NCI-H1092 treated with DMSO at 0.1 percent for 48 hours (cell line): Measurements from ENCODE around the gene SLC23A1.

Experiments used
- DNase-seq: peaks from one replicate; lab custom pipeline; 2025; lab: John Stamatoyannopoulos, UW

SLC23A1 gene

GRCh38 chr5:139407517-139407916 lies 24.4 kb upstream of the SLC23A1 start:
- DNase-seq, result no peak

DNA sequence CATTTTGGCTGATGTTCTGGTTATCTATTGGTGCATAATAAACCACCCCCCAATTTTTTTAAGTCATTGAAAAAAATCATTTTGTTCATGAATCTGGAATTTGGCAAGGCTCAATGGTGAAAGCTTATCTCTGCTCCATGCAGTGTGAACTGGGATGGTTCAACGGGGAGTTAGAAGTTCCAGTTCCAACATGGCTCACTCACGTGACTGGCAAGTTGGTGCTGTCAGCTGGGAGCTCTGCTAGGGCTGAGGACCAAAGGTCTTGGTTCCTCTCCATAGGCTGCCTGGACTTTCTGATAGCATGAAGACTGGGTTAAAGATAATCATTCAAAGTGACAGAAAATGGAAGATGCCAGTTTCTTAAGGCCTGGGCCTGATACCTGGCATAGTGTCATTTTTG lies 23.9 kb upstream of the SLC23A1 start:
- DNase-seq, result no peak

GRCh38 chr5:139404484-139404840 lies 21.4 kb upstream of the SLC23A1 start:
- DNase-seq, result no peak

- DNase-seq, result peak; percentile 91
These were observed 20.8 kb upstream of the SLC23A1 start, which contains the start of gene SPATA24 for GRCh38 chr5:139403787-139404483. TSS of gene SPATA24 (minus strand) at chr5:139404089. CDS start at chr5:139404060, 29 bp downstream.

DNA sequence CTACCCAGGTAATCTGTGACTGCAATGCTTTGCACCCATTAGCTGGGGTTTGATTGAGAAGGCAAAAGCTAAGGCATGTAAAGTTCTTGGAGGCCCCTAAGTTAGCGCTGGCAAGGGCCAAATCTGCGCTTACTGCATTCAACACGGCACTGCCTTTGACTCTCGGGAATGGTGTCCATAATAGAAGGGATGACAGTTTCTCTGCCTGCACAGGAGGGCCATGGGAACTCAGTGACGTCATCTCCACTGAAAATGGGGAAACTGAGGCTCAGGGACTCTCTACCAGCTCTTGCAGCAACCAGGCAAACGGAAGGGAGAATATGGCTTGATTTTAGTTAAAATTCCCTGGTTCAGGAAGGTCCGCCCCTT lies 20.3 kb upstream of the SLC23A1 start:
- no peak for DNase-seq

GRCh38 chr5:139402561-139403158 lies 19.6 kb upstream of the SLC23A1 start:
- DNase-seq, result no peak

DNA sequence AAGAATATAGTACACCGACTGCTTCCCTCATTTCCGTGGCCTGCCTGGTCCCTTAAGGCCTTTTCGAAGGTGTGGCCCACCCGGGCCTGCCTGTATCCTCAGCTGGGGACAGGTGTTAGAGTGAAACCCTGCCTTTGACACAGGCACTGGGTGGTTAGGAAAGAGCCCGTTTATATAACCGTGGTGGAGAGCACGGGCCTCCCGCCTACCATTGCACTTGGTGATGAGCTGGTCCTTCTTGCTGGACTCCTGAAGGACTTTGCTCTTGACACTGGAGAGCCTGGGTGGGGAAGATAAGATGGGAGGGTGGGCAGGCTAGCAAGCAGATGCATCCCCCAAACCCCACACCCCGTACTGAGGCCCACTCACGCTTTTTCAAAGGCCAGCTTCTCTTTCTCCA lies 18.4 kb upstream of the SLC23A1 start:
- no peak for DNase-seq

DNA sequence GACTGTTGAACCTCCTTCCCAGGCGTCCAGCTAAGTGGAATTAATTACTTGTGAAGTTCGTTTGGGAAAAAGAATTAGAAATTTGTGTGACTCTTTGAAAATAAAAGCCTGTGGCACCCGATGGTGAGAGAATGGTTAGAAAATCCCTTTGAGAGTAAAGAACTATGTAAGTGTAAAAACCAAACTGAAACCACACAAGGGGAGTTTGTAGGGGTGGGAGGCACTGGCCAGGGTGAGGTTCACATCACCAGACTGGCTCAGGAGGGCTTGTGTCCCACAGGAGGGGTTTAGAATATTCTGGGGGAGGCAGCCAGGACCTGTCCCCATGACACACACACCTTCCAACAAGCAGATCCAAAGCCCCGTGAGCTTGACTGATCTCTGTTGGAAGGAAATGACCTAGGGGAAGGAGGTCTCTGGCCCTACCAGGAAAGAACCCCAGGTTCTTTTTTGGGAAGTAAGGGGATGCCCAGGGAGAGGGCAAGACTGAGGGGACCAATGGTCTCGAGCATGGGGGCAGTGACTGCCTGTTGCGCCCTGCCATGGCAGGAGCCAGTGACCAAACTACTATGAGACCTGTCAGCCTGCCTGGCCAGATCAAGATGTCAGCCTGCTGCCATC lies 16.5 kb upstream of the SLC23A1 start:
- no peak for DNase-seq

DNA sequence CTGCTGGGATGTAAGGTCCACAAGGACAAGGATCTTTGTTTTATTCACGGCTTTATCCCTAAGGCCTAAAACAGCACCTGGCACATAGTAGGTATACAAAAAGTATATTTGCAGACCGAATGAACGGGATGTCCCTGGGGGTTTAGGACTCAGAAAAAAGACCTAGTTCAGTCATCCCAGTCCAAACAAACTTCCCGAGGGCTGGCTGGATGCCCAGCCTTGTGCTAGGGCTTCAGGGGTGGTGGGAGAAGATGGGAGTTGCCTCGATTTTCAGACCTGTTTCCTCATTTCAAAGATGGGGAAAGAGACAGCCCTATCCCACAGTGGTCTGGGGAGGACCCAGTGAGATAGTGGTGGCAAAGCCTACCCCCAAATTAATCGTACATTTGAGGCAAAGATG lies 14.8 kb upstream of the SLC23A1 start:
- DNase-seq, result no peak

GRCh38 chr5:139396691-139397090 lies 13.6 kb upstream of the SLC23A1 start:
- no peak for DNase-seq

DNA sequence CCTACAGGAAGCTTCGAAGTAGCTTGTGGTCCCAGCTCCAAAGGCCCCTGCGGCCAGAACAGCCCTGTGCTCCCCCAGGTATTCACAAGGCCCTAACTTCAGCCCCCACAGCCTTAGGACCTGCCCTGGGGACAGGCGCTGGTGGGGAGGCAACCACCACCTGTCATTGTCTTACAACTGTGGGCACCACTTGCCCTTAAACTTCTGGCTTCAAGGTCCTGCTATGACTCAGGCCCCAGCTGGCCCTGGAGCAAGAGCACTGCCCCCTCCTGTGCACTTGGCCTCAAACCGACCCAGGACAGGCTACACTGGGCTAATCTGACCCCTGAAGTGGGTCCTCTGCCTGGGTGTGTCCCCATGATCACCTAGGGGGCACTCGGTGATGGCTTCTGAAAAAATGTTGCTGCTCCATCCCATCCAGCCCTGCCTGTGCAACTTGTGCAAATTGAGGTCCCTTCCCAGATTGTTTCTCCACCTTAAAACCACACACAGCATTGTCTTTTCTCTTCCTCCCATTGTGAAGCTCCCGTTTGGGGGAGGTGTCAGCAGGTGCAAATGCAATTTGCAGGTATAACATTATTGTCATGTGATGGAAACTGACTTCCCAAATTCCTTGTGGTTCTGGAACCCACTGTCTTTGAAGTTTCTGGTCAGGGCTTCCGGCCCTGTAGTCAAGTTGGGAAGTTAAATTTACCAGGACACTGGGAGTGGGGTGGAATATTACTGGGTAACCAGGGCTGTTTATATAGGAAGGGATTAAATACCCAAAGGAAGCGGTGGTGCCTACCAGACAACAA lies 12.9 kb upstream of the SLC23A1 start:
- no peak for DNase-seq

DNA sequence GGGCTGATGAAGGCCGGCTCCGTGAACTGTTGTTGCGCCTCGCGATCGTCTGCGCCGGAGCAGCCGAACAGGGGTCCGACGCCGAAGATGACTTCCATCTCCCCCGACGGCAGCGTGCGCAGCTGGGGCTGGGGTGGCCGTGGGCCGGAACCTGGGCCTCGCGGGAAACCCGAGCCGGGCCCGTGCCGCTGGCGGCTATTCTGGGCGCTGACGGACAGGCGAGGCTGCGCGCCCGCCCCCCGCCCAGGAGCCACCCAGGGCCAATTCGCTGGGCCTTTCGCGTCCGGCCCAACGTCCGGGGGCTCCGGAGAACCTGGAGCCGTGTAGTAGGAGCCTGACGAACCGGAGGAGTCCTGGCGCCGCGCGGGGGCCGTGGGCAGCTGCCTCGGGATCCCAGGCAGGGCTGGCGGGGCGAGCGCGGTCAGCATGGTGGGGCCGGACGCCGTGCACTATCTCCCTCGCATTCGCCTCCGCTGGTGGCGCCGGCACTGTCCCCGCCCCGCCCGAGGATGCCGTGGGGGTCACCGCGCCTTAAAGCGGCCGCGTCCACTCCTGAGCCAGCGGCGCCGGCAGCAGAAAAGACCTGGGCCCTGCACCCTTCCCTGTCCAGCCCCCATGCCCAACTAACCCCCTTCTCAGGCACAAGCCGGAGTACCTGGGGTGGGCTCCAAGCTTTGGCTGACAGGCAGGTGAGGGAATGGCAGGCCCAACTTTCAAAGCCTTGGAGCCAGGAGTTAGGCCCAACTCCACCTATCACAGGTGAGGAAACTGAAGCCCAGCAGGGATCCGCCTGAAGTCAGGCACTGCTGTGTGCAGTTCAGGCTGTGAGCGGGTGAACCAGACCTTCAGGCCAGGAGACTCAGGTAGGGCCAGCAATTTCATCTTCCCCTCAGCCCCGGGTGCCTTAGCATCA lies 11.8 kb upstream of the SLC23A1 start, which contains the start of gene PROB1:
TSS of gene PROB1 (minus strand) at position 451 of the 913 bp plus-strand sequence. CDS start at position 428, 23 bp downstream.
- DNase-seq, result no peak

GRCh38 chr5:139394123-139394653 lies 11.1 kb upstream of the SLC23A1 start:
- no peak for DNase-seq

GRCh38 chr5:139393497-139394122 lies 10.5 kb upstream of the SLC23A1 start:
- DNase-seq, result no peak

GRCh38 chr5:139392678-139393496 lies 9.8 kb upstream of the SLC23A1 start:
- peak; percentile 41 for DNase-seq

DNA sequence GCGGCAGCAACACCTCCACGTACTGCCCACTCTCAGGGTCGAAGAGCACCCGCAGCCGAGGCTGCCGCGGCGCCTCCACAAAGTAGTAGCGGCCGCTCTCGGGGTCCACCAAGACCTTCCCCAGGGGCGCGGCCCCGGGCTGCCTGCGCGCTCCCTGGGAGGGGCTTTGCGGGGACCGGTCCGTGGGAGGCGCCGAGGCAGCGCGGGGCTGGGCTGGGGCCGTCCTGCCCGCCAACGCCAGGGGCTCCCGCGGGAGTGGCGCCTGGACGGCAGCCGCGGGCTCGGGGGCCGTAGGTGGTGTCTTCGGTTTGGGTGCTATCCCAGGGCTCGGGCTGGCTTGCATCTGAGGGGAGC lies 9.2 kb upstream of the SLC23A1 start:
- no peak for DNase-seq

GRCh38 chr5:139391570-139392323 lies 8.7 kb upstream of the SLC23A1 start:
- no peak for DNase-seq

DNA sequence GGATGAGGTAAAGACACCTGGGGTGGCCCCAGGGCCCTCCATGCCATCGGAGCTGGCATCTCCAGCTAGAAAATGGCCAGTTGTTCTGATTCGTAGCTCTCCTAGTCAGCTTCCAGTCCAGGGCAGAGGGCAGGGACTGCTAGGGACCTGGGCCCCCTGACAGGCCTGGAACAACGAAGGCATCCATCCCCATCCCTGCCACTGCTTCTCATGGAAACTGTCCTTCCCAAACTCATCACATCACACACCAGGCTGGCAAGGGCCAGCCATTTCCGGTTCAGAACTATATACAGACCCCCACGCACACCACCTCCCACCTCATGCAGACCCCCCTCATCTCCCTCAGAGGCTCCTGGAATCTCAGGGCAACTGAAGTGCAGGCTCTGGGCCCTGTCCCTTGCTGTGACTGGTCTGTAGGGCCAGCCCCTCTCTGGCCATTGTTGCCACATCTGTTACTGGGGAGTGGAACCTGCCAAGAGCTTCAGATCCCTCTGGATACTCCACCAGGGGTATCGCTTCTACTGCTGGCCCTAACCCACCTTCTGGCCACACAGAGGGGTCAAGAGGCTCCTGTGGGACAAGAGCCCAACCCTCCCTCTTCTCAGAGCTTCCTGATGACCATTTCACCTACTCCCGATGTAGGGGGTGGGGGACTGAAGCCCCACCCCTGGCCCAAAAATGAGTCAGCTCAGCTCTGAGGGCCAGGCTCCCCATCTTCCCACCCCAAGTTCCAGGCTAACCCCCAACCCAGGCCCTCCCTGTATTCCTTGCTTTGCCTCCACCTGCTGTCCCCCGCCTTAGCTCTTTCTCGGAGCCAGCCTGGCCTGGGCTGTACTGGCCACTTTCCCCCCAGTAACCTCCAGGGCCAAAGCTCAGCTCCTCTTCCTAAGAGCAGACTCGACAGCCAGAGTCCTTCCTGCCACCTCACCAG lies 7.8 kb upstream of the SLC23A1 start:
- DNase-seq, result no peak
